B cell (primary cell): ENCODE measurements around the gene TEX11.
"Not testable (repeated sequence)": the region's sequence is repeated elsewhere in the genome, so short reads cannot be mapped to it uniquely, and the experiment has no call there.

ENCODE experiments used
- EZH2 ChIP-seq: IDR thresholded peaks from 2 replicates; pipeline ENCODE4 v1.6.1; 2012; ENCODE audit warnings: borderline replicate concordance, low read depth, mild to moderate bottlenecking, moderate library complexity, low read length; ENCODE audit not compliant: insufficient read depth, poor library complexity, severe bottlenecking
- TF ChIP-seq, protein P1 (sequence below): fragments of 200-600 bp; IDR thresholded peaks from one replicate; pipeline ENCODE4 v1.8.0; 2022; ENCODE audit warnings: antibody characterized with exemption, mild to moderate bottlenecking

DNA sequence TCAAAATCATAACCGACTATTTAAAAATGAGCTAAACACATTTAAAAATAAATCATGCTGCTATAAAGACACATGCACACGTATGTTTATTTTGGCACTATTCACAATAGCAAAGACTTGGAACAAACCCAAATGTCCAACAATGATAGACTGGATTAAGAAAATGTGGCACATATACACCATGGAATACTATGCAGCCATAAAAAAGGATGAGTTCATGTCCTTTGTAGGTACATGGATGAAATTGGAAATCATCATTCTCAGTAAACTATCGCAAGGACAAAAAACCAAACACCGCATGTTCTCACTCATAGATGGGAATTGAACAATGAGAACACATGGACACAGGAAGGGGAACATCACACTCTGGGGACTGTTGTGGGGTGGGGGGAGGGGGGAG, 251.0 kb downstream of the TEX11 start:
- TF ChIP-seq, protein P1, sequence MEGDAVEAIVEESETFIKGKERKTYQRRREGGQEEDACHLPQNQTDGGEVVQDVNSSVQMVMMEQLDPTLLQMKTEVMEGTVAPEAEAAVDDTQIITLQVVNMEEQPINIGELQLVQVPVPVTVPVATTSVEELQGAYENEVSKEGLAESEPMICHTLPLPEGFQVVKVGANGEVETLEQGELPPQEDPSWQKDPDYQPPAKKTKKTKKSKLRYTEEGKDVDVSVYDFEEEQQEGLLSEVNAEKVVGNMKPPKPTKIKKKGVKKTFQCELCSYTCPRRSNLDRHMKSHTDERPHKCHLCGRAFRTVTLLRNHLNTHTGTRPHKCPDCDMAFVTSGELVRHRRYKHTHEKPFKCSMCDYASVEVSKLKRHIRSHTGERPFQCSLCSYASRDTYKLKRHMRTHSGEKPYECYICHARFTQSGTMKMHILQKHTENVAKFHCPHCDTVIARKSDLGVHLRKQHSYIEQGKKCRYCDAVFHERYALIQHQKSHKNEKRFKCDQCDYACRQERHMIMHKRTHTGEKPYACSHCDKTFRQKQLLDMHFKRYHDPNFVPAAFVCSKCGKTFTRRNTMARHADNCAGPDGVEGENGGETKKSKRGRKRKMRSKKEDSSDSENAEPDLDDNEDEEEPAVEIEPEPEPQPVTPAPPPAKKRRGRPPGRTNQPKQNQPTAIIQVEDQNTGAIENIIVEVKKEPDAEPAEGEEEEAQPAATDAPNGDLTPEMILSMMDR: not testable (repeated sequence)
- not testable (repeated sequence) for TF ChIP-seq EZH2
